Embryonic facial prominence (tissue), 1 donor: ENCODE results near the gene ACD.

ENCODE experiments used
- DNase-seq: peaks from one replicate; pipeline ENCODE4 v3.0.0-alpha.2; 2016; ENCODE audit errors: extremely low spot score

The ACD gene

GRCh38 chr16:67647681-67648080 is 12.4 kb downstream of the ACD start:
- DNase-seq, result no peak

GRCh38 chr16:67647111-67647651 is 12.9 kb downstream of the ACD start:
- no peak for DNase-seq

GRCh38 chr16:67645397-67646121 is 14.5 kb downstream of the ACD start:
- no peak for DNase-seq

DNA sequence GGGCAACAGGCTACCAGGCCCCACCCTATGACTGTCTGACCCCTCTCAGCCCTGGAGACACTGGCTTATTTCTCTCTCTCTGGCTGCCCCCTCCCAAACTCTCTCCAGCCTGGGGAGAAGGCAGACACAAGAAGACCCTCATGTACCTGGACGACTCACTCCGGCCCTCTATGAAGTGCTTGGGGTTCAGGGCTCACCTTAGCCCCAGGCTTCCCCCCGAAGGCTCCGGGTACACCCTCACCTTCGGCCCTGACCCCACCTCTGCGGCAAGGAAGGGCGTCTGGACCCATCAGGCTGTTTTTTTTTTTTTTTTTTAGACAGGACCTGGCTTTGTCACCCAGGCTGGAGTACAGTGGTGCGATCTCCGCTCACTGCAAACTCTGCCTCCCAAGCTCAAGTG is 16.0 kb downstream of the ACD start:
- no peak for DNase-seq

DNA sequence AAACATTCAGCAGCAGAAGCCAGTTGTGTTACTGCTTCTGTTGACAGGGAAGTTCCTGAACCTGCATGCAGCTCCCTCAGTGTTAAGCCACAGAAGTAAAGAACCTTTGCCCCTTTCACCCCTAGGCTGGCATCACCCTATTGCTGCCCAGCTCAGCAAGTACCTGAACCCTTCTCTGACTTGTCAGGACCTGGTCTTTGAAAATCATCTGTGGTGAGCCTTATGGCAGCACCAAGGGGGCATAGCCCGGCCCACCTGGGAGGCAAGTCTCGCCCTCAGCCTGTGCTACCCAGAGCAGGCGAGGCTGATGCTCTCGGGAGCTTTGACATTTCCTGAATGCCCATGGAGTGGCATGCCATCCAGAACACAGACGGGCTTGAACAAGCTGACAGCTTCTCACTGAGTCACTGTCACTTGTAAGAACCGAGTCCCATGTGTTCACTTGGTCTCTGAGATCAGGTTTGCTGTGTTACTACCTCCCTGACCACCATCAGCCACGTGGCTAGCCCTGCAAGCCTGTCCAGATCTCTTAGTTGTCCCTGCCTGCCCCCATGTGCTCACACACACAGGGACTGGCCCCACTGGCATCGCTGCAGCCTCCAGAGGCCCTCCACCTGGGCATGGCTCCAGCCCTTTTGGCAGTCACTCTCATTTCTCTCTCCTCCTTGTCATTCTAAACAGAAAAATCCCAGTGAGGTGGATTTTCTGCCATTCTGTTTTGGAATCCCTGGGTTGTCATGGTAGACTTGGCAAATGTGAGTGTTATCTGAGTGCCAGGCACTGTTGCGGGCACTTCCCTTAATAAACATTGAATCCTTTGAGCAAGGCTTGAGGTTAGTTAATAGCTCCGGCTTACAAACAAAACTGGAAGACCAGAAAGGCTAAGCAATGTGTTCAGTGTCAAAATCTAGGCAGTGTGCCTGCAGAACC is 18.0 kb downstream of the ACD start:
- no peak for DNase-seq

GRCh38 chr16:67637625-67638024 is 22.4 kb downstream of the ACD start:
- no peak for DNase-seq

DNA sequence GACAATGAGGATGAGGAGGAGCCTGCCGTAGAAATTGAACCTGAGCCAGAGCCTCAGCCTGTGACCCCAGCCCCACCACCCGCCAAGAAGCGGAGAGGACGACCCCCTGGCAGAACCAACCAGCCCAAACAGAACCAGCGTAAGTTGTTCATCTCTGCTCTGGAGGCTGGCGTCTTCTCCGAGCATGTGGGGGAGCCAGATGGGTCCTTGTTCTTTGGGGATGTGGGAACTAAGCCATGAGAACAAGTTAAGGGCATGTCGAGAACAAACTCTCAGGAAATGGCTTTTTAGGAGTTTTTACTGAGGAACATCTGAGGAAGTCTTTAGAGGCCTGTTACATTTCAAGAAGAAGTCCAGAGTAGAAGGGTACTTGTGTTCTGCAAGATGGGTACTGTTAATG is 23.3 kb downstream of the ACD start:
- DNase-seq, result no peak

DNA sequence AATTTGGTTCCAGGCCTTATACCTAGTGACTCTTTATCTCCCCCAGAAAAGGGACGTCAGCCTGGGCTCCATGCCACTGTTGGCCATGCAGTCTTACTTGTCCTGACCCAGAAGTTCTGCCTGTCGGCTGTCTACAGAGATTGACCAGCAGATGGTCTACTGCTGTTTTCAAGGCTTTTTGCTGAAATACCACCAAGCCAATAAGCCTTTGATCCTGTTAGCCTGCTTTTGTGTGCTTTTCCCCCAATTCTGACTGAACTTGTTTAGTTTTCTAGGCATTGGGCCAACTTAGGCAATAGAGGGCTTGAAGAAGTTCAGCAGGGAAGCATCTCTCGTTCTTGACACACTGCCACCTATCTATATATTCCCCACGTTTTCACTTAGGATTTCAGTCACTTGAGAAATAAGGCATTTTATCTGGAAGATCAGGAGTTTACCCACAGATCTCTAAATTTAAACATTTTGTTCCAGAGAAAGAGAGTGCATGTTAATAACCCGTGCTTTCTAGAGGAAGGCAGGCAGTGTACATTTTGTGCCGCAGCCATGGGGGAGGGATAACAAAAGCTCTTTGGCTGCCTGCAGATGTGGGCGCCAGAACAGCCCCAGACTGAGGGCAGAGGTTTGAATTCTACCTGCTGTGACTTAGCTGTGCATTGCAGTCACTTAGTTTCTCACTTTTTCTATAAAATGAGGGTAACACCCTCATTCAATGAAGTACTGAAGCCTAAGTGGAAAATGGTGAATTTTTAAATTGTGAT is 27.5 kb downstream of the ACD start:
- no peak for DNase-seq

DNA sequence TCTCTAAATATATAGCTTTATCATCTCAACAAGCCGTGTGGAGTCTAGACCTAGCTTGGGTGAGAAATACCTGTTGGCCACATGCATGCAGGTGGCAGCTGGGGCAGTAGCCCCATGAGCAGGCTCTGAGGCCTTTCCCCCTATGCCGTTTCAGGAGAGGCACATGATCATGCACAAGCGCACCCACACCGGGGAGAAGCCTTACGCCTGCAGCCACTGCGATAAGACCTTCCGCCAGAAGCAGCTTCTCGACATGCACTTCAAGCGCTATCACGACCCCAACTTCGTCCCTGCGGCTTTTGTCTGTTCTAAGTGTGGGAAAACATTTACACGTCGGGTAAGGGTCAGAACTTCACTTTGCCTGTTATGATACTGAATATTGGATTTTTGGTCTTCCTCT is 31.8 kb downstream of the ACD start:
- no peak for DNase-seq

DNA sequence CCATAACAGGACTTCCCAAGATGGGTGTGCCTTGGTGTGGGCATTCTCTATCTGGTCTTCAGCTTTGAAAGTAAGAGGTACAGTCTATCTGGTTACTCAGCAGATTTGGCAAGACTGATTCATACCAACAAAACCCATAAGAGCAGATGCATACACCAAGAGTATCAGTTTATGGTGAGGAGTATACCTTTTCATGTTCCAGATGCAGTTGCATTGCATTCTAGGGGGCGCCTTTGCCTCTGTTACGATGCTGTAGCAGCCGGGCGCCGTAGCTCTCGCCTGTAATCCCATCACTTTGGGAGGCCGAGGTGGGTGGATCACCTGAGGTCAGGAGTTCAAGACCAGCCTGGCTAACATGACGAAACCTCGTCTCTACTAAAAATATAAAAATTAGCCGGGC is 46.3 kb downstream of the ACD start:
- DNase-seq, result no peak

DNA sequence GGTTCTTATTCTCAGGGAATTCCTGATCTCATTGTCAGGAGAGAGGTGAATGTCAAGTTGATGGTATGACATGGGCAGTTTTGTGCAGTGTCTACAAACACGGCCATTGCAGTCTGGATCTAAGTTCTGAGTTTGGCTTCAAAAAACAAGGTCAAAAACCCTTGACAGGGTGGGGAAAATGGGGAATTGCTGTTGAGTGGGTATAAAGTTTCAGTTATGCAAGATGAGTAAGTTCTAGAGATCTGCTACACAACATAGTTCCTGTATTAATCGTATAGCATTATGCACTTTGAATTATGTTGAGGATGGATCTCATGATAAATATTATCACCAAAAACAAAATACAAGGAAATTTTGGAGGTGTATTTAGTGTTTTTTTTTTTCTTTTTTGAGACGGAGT is 51.7 kb downstream of the ACD start:
- DNase-seq, result no peak
